Thoracic aorta (tissue), 2 donors: ENCODE measurements around the gene PLA2G2C. TPM values are rescaled to one million over a fixed set of nuclear protein-coding genes. Genes with fewer than 3 reads are reported as not detected.

Experiments
- ATAC-seq: fragments of 150-250 bp; one replicate; pipeline ENCODE4 v1.8.0; 2017; ENCODE audit warnings: low read depth; ENCODE audit not compliant: insufficient number of reproducible peaks, low FRiP score
- DNase-seq: peaks from one replicate; pipeline ENCODE4 v3.0.0-alpha.2; 2020; ENCODE audit warnings: low spot score
- H3K27ac ChIP-seq, 2 donors: fragments of 200-600 bp; sonication (generic); 1 replicate in 1 of 2; 2 replicates in 1 of 2; pipeline ENCODE4 v1.5.1; 2016; ENCODE audit warnings: mild to moderate bottlenecking in 2 of 2, moderate library complexity in 2 of 2
- H3K27me3 ChIP-seq: fragments of 200-600 bp; sonication (generic); replicated peaks from 2 replicates; pipeline ENCODE4 v1.6.0; 2016; ENCODE audit warnings: mild to moderate bottlenecking; ENCODE audit not compliant: insufficient read depth
- H3K36me3 ChIP-seq: fragments of 200-600 bp; sonication (generic); one replicate; pipeline ENCODE4 v1.5.1; 2016
- H3K4me1 ChIP-seq, 2 donors: fragments of 200-600 bp; sonication (generic); 1 replicate in 1 of 2; 2 replicates in 1 of 2; pipeline versions ENCODE4 v1.5.1 to v1.6.0; 2016; ENCODE audit warnings: low read depth in 2 of 2, mild to moderate bottlenecking in 1 of 2; ENCODE audit not compliant: control insufficient read depth in 1 of 2
- H3K4me3 ChIP-seq: fragments of 200-600 bp; sonication (generic); 2 replicates; pipeline ENCODE4 v1.5.1; 2016; ENCODE audit warnings: mild to moderate bottlenecking
- H3K9me3 ChIP-seq: fragments of 200-600 bp; sonication (generic); 2 replicates; pipeline ENCODE4 v1.5.1; 2016
- CTCF ChIP-seq: fragments of 200-600 bp; sonication (generic); IDR thresholded peaks from one replicate; pipeline ENCODE4 v1.5.1; 2019; ENCODE audit warnings: antibody characterized with exemption
- total RNA-seq, 2 donors: library from RNA; depleted of rRNA; stranded (reverse); fragments of >200 nt; gene quantifications; one replicate each; pipeline versions ENCODE4 v1.1.0 to v1.2.3, GENCODE V29; 2016

The PLA2G2C gene
- total RNA-seq, 2 donors from 2014 or later, result not detected

- no peaks in the 10 kb centered on the region for H3K9me3 ChIP-seq
- no peaks in the 10 kb centered on the region for H3K4me1 ChIP-seq
- no peak for ATAC-seq
- no peaks in the 10 kb centered on the region for H3K36me3 ChIP-seq
- H3K4me3 ChIP-seq, result no peak overlapping the region
- H3K27ac ChIP-seq, result no peak overlapping the region
- no peaks in the 10 kb centered on the region for H3K27me3 ChIP-seq
- TF ChIP-seq CTCF, result no peak
- no peak for DNase-seq
Observed at GRCh38 chr1:20126041-20126805, 60.1 kb downstream of the PLA2G2C start.

- no peak for ATAC-seq
- H3K36me3 ChIP-seq, result no peaks in the 10 kb centered on the region
Observed at GRCh38 chr1:20125100-20125499, 61.2 kb downstream of the PLA2G2C start.

GRCh38 chr1:20124456-20125057 lies 61.8 kb downstream of the PLA2G2C start:
- Histone ChIP-seq H3K9me3 (no peaks in the 10 kb centered on the region), H3K27me3 (no peaks in the 10 kb centered on the region), H3K36me3 (no peaks in the 10 kb centered on the region), H3K4me3 (no peak overlapping the region), H3K4me1 (no peaks in the 10 kb centered on the region), H3K27ac (no peak overlapping the region)
- DNase-seq (no peak), ATAC-seq (no peak)
- TF ChIP-seq CTCF, result no peak

More at GRCh38 chr1:20125100-20125499, 61.2 kb downstream of the PLA2G2C start:
- Histone ChIP-seq H3K4me3 (no peak overlapping the region), H3K27me3 (no peaks in the 10 kb centered on the region), H3K4me1 (no peaks in the 10 kb centered on the region), H3K9me3 (no peaks in the 10 kb centered on the region), H3K27ac (no peak overlapping the region)
- no peak for DNase-seq
- TF ChIP-seq CTCF, result no peak

GRCh38 chr1:20123722-20124455 lies 62.4 kb downstream of the PLA2G2C start:
- Histone ChIP-seq H3K27me3 (no peaks in the 10 kb centered on the region), H3K27ac (no peak overlapping the region), H3K4me3 (no peak overlapping the region), H3K36me3 (no peaks in the 10 kb centered on the region), H3K4me1 (no peaks in the 10 kb centered on the region), H3K9me3 (no peaks in the 10 kb centered on the region)
- no peak for DNase-seq
- no peak for TF ChIP-seq CTCF
- no peak for ATAC-seq

- Histone ChIP-seq H3K27me3 (no peaks in the 10 kb centered on the region), H3K4me3 (no peak overlapping the region), H3K4me1 (no peaks in the 10 kb centered on the region), H3K27ac (no peak overlapping the region), H3K9me3 (no peaks in the 10 kb centered on the region), H3K36me3 (no peaks in the 10 kb centered on the region)
- DNase-seq, result no peak
- TF ChIP-seq CTCF, result no peak
- no peak for ATAC-seq
Observed at GRCh38 chr1:20120796-20121195, 65.5 kb downstream of the PLA2G2C start.
